ENCODE data around the gene ERCC5.

The ERCC5 gene

GRCh38 chr13:102817241-102817640 lies 28.6 kb upstream of the ERCC5 start:
- no peak overlapping the region for H3K4me3 ChIP-seq
- H3K4me1 ChIP-seq = peaks cover 6% of the 10 kb centered on the region; the same call in 1 of the 2 replicates
- in situ Hi-C loops (cut with MboI; ENCODE audit: low sequenced_read_pairs) = no loop called here
- H3K9me3 ChIP-seq = no peaks in the 10 kb centered on the region
- DNase-seq (ENCODE audit: low spot score in 2 of 2) = no peak
- no peaks in the 10 kb centered on the region for H3K27me3 ChIP-seq (ENCODE audit: low read depth)
- peaks cover 19% of the 10 kb centered on the region for H3K36me3 ChIP-seq (replicated peaks)

- Histone ChIP-seq H3K4me3 (no peak overlapping the region), H3K36me3 (replicated peaks) (peaks cover 21% of the 10 kb centered on the region), H3K27me3 (ENCODE audit: low read depth) (no peaks in the 10 kb centered on the region), H3K4me1 (peaks cover under 1% of the 10 kb centered on the region; the same call in 1 of the 2 replicates), H3K9me3 (no peaks in the 10 kb centered on the region)
- in situ Hi-C loops (cut with MboI; ENCODE audit: low sequenced_read_pairs) = no loop called here
- no peak for DNase-seq (ENCODE audit: low spot score in 2 of 2)
Observed at GRCh38 chr13:102817907-102818306, 27.9 kb upstream of the ERCC5 start.

GRCh38 chr13:102825400-102825799 lies 20.4 kb upstream of the ERCC5 start:
- in situ Hi-C loops (cut with MboI; ENCODE audit: low sequenced_read_pairs) = no loop called here
- Histone ChIP-seq H3K4me3 (no peak overlapping the region), H3K36me3 (replicated peaks) (peaks cover 26% of the 10 kb centered on the region), H3K27me3 (ENCODE audit: low read depth) (no peaks in the 10 kb centered on the region), H3K4me1 (no peaks in the 10 kb centered on the region), H3K9me3 (no peaks in the 10 kb centered on the region)
- no peak for DNase-seq (ENCODE audit: low spot score in 2 of 2)

- H3K4me1 ChIP-seq = no peaks in the 10 kb centered on the region
- H3K36me3 ChIP-seq (replicated peaks) = peaks cover 26% of the 10 kb centered on the region
- in situ Hi-C loops (cut with MboI; ENCODE audit: low sequenced_read_pairs) = no loop called here
- H3K27me3 ChIP-seq (ENCODE audit: low read depth) = no peaks in the 10 kb centered on the region
- no peaks in the 10 kb centered on the region for H3K9me3 ChIP-seq
- no peak for DNase-seq (ENCODE audit: low spot score in 2 of 2)
- no peak overlapping the region for H3K4me3 ChIP-seq
Observed at GRCh38 chr13:102825921-102826706, 19.7 kb upstream of the ERCC5 start.

GRCh38 chr13:102830646-102831045 lies 15.2 kb upstream of the ERCC5 start:
- Histone ChIP-seq H3K4me3 (no peak overlapping the region), H3K9me3 (no peaks in the 10 kb centered on the region), H3K36me3 (replicated peaks) (peaks cover 22% of the 10 kb centered on the region), H3K4me1 (no peaks in the 10 kb centered on the region), H3K27me3 (ENCODE audit: low read depth) (no peaks in the 10 kb centered on the region)
- DNase-seq (ENCODE audit: low spot score in 2 of 2) = no peak
- in situ Hi-C loops (cut with MboI; ENCODE audit: low sequenced_read_pairs) = no loop called here

GRCh38 chr13:102836471-102836870 lies 9.4 kb upstream of the ERCC5 start:
- DNase-seq (ENCODE audit: low spot score in 2 of 2) = no peak
- in situ Hi-C loops (cut with MboI; ENCODE audit: low sequenced_read_pairs) = no loop called here
- Histone ChIP-seq H3K36me3 (replicated peaks) (peaks cover 21% of the 10 kb centered on the region), H3K27me3 (ENCODE audit: low read depth) (no peaks in the 10 kb centered on the region), H3K4me1 (no peaks in the 10 kb centered on the region), H3K9me3 (no peaks in the 10 kb centered on the region), H3K4me3 (no peak overlapping the region)

GRCh38 chr13:102838273-102838672 lies 7.6 kb upstream of the ERCC5 start:
- no peak overlapping the region for H3K4me3 ChIP-seq
- peaks cover 19% of the 10 kb centered on the region for H3K36me3 ChIP-seq (replicated peaks)
- no peaks in the 10 kb centered on the region for H3K9me3 ChIP-seq
- no peaks in the 10 kb centered on the region for H3K4me1 ChIP-seq
- DNase-seq (ENCODE audit: low spot score in 2 of 2) = no peak
- H3K27me3 ChIP-seq (ENCODE audit: low read depth) = no peaks in the 10 kb centered on the region
- in situ Hi-C loops (cut with MboI; ENCODE audit: low sequenced_read_pairs) = no loop called here

GRCh38 chr13:102838982-102839381 lies 6.8 kb upstream of the ERCC5 start:
- in situ Hi-C loops (cut with MboI; ENCODE audit: low sequenced_read_pairs) = no loop called here
- H3K36me3 ChIP-seq (replicated peaks) = peaks cover 16% of the 10 kb centered on the region
- no peak overlapping the region for H3K4me3 ChIP-seq
- H3K4me1 ChIP-seq = no peaks in the 10 kb centered on the region
- H3K9me3 ChIP-seq = no peaks in the 10 kb centered on the region
- H3K27me3 ChIP-seq (ENCODE audit: low read depth) = no peaks in the 10 kb centered on the region
- no peak for DNase-seq (ENCODE audit: low spot score in 2 of 2)

GRCh38 chr13:102839462-102839861 lies 6.4 kb upstream of the ERCC5 start:
- no peak for DNase-seq (ENCODE audit: low spot score in 2 of 2)
- in situ Hi-C loops (cut with MboI; ENCODE audit: low sequenced_read_pairs) = no loop called here
- Histone ChIP-seq H3K4me3 (no peak overlapping the region), H3K9me3 (no peaks in the 10 kb centered on the region), H3K27me3 (ENCODE audit: low read depth) (no peaks in the 10 kb centered on the region), H3K36me3 (replicated peaks) (peaks cover 13% of the 10 kb centered on the region), H3K4me1 (no peaks in the 10 kb centered on the region)

- no peak for DNase-seq (ENCODE audit: low spot score in 2 of 2)
- Histone ChIP-seq H3K4me3 (peak overlapping the region; percentile 78), H3K27me3 (ENCODE audit: low read depth) (no peaks in the 10 kb centered on the region), H3K4me1 (peaks cover 10% of the 10 kb centered on the region), H3K9me3 (no peaks in the 10 kb centered on the region), H3K36me3 (replicated peaks) (no peaks in the 10 kb centered on the region; the same call in 1 of the 2 replicates)
- in situ Hi-C loops (cut with MboI; ENCODE audit: low sequenced_read_pairs) = loop anchor here (5.0 kb wide), 1 partner anchor 248 kb away; the partner anchor contains the start of gene TPP2
Observed at GRCh38 chr13:102845289-102845629, 573 bp upstream of the ERCC5 start.

GRCh38 chr13:102846261-102847015 lies 606 bp downstream of the ERCC5 start:
- in situ Hi-C loops (cut with MboI; ENCODE audit: low sequenced_read_pairs) = loop anchor here (5.0 kb wide), 1 partner anchor 249 kb away; the partner anchor contains the start of gene TPP2

GRCh38 chr13:102847272-102848234 lies 1.7 kb downstream of the ERCC5 start:
- Histone ChIP-seq H3K4me3 (peak overlapping the region; percentile 78), H3K4me1 (peaks cover 10% of the 10 kb centered on the region), H3K27me3 (ENCODE audit: low read depth) (no peaks in the 10 kb centered on the region), H3K36me3 (replicated peaks) (no peaks in the 10 kb centered on the region; the same call in 1 of the 2 replicates), H3K9me3 (no peaks in the 10 kb centered on the region)
- peak in 1 of 2 experiments; percentile 57 for DNase-seq (ENCODE audit: low spot score in 2 of 2)
- in situ Hi-C loops (cut with MboI; ENCODE audit: low sequenced_read_pairs) = loop anchor here (5.0 kb wide), 1 partner anchor 250 kb away; the partner anchor contains the start of gene TPP2

More at GRCh38 chr13:102846261-102847015, 606 bp downstream of the ERCC5 start:
- Histone ChIP-seq H3K27me3 (ENCODE audit: low read depth) (no peaks in the 10 kb centered on the region), H3K9me3 (no peaks in the 10 kb centered on the region), H3K36me3 (replicated peaks) (no peaks in the 10 kb centered on the region; the same call in 1 of the 2 replicates), H3K4me3 (peak overlapping the region; percentile 78), H3K4me1 (peaks cover 10% of the 10 kb centered on the region)
- peak; percentile 48 to 59 for DNase-seq (ENCODE audit: low spot score in 2 of 2)

GRCh38 chr13:102848956-102849355 lies 3.1 kb downstream of the ERCC5 start:
- H3K27me3 ChIP-seq (ENCODE audit: low read depth) = no peaks in the 10 kb centered on the region
- H3K36me3 ChIP-seq (replicated peaks) = peaks cover 5% of the 10 kb centered on the region
- peaks cover 10% of the 10 kb centered on the region for H3K4me1 ChIP-seq
- no peak overlapping the region for H3K4me3 ChIP-seq
- no peaks in the 10 kb centered on the region for H3K9me3 ChIP-seq
- DNase-seq (ENCODE audit: low spot score in 2 of 2) = no peak
- in situ Hi-C loops (cut with MboI; ENCODE audit: low sequenced_read_pairs) = loop anchor here (5.0 kb wide), 1 partner anchor 252 kb away; the partner anchor contains the start of gene TPP2

All from HAP-1 (cell line).